ENCODE data around the gene CDHR2.
A peak's percentile ranks its signal among the peaks of the same experiment; 100 is the strongest.

The CDHR2 gene

DNA sequence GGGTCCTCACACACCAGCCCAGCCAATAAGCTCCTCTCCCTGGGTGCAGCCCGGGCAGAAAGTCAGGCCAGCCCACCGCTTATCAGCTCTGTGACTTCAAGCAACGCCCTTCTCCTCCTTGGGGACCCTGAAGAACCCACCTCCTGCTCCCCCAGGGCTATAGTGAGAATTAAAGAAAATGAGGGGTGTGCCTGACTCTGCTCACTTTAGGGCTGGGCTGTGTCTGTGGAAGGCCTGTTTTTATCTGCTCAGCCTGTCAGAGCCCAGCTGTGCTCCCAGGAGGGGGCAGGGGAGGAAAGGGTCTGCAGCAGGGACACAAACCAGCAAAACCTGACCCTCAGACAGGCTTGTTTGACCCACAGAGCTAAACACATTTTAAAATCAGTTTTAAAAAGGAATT lies 56.9 kb downstream of the CDHR2 start:
- no peaks in the 10 kb centered on the region for H3K27me3 ChIP-seq
- no peak overlapping the region for H3K4me3 ChIP-seq (ENCODE audit: low read depth, low read length)
- DNase-seq, result peak; percentile 54
- TF ChIP-seq, protein P1, sequence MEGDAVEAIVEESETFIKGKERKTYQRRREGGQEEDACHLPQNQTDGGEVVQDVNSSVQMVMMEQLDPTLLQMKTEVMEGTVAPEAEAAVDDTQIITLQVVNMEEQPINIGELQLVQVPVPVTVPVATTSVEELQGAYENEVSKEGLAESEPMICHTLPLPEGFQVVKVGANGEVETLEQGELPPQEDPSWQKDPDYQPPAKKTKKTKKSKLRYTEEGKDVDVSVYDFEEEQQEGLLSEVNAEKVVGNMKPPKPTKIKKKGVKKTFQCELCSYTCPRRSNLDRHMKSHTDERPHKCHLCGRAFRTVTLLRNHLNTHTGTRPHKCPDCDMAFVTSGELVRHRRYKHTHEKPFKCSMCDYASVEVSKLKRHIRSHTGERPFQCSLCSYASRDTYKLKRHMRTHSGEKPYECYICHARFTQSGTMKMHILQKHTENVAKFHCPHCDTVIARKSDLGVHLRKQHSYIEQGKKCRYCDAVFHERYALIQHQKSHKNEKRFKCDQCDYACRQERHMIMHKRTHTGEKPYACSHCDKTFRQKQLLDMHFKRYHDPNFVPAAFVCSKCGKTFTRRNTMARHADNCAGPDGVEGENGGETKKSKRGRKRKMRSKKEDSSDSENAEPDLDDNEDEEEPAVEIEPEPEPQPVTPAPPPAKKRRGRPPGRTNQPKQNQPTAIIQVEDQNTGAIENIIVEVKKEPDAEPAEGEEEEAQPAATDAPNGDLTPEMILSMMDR (IDR thresholded peaks at IDR 0.05; ENCODE audit: low read depth, low read length), result no peak
- H3K36me3 ChIP-seq, result no peaks in the 10 kb centered on the region
- H3K4me1 ChIP-seq, result peaks cover 11% of the 10 kb centered on the region
- H3K9me3 ChIP-seq, result no peaks in the 10 kb centered on the region

DNA sequence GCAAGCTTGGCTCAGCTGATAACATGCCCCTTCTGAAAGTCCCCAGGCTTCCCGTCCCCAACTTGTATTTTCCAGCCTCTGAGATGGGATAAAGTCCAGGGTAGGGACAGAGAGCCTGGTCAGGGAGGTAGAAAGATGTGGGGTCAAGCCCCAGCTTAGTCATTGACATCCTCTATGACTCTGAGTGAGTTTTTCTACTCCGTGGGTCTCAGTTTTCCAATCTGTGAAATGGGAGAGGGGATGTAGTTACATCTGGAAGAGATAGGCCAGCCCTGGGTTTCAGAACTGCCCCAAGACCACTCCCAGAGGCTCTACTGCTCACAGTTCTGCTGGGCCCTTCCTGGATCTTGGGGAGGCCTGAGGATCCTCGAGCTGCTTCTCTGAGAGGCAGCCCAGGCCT lies 57.7 kb downstream of the CDHR2 start:
- Histone ChIP-seq H3K9me3 (no peaks in the 10 kb centered on the region), H3K36me3 (no peaks in the 10 kb centered on the region), H3K4me1 (peaks cover 11% of the 10 kb centered on the region), H3K27me3 (no peaks in the 10 kb centered on the region), H3K4me3 (ENCODE audit: low read depth, low read length) (no peak overlapping the region)
- DNase-seq, result no peak
- TF ChIP-seq, protein P1 (IDR thresholded peaks at IDR 0.05; ENCODE audit: low read depth, low read length), result no peak

DNA sequence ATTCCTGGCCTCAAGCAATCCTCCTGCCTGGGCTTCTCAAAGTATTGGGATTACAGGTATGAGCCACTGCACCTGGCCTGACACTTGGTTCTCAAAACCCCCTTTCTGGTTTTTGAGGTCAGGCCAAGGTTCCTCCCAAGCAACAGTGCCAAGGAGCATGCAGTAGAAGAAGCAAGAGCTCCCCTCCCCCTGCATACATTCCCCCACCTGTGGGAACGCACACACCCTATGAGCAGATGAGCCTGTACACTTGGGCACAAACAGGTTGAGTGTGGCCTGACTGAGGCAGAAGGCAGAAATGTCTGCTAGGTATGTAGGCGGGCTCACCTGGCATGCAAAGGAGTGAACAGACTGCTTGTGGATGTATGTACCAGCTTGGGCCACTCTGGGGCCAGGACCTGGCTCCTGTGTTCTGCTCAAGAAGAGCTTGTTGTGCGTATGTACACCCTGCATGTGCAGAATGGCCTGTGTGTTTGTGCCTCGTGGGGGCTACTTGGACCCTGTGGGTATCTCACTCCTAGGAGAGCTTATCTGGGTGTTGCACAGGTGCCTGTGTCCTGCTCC lies 59.1 kb downstream of the CDHR2 start:
- Histone ChIP-seq H3K4me3 (ENCODE audit: low read depth, low read length) (no peak overlapping the region), H3K4me1 (peaks cover 11% of the 10 kb centered on the region), H3K27me3 (no peaks in the 10 kb centered on the region), H3K36me3 (no peaks in the 10 kb centered on the region), H3K9me3 (no peaks in the 10 kb centered on the region)
- DNase-seq, result no peak
- TF ChIP-seq, protein P1 (IDR thresholded peaks at IDR 0.05; ENCODE audit: low read depth, low read length), result no peak

DNA sequence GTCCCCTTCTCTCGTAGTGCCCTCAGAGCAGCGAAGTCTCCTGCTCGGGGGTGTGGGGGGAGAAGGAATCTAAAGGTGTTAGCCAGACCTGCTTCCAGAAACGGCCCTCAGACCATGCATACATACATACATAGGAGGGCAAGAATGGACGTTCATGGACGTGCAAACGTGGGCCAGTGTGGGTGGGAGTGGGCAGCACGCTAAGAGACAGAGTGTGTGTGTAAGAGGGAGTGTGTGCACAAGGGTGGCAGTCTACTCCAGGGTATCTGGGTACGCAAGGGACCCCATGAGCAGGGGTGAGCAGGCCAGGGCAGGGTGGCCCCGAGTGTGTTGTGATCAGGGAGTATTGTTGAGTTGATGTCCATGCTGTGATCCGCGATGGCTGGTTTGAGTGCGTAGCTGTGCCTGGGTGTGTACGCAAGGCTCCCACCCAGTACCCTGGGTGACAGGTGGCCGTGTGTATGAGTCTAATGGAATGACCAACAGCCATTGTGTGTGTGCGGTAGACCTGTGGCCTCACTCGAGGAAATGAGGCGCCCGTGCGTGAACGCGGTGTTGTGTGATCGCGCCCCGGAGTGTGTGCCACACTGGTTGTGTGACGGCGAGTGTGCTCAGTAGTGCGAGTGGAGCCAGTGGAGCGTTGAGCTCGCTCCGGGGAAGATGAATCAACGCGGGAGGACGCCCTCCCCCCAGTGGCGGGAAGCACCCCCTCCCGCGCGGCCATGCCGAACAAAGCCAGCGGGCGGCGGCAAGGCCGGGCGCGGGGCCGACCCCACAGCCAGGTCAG lies 60.0 kb downstream of the CDHR2 start:
- Histone ChIP-seq H3K4me3 (ENCODE audit: low read depth, low read length) (peak overlapping the region; percentile 77), H3K36me3 (no peaks in the 10 kb centered on the region), H3K9me3 (no peaks in the 10 kb centered on the region), H3K4me1 (peaks cover 17% of the 10 kb centered on the region), H3K27me3 (no peaks in the 10 kb centered on the region)
- DNase-seq, result peak; percentile 62
- TF ChIP-seq, protein P1 (IDR thresholded peaks at IDR 0.05; ENCODE audit: low read depth, low read length), result no peak

DNA sequence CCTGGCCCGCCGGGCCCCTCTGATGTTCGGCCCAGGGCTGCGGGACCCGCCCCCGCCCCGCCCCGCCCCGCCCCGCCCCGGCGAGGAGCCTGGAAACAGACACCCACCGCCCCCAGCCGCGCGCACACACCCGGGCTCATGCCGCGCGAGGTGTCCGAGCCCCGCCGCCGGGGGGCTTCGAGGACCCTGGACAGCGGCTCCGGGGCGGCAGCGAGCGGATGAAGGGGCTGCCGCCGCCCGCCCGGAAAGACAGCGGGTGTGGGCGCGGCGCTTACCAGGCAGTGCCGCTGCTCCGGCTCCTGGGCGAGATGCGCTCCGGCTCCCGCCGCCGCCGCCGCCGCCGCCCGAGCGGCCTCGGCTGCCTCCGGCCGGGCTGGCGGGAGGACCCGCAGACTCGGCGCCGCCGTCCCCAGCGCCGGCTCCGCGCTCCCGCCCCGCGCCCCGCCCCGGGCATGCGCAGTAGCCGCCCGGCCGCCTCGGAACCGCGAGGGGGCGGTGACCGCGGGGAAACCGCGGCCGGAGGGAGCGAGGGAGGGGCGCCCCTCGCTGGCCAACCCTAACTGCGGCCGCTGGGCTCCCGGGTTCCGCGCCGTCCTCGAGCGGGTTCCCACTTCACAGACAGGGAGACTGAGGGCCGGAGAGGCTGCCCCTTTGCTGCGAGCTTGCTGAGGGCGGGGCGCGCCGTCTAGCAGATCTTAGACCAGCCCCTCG lies 60.7 kb downstream of the CDHR2 start, which contains the start of gene GPRIN1:
GPRIN1 (minus strand) TSS at position 433 of the 711 bp plus-strand sequence. CDS start 10,322 bp downstream, outside the sequence.
- peak; percentile 86 for DNase-seq
- Histone ChIP-seq H3K27me3 (no peaks in the 10 kb centered on the region), H3K4me3 (ENCODE audit: low read depth, low read length) (peak within 1 kb of the TSS; percentile 77)

More for the DNA sequence above, 60.7 kb downstream of the CDHR2 start, which contains the start of gene GPRIN1:
- Histone ChIP-seq H3K4me1 (peaks cover 19% of the 10 kb centered on the region), H3K9me3 (no peaks in the 10 kb centered on the region), H3K36me3 (no peaks in the 10 kb centered on the region)
- TF ChIP-seq, protein P1 (IDR thresholded peaks at IDR 0.05; ENCODE audit: low read depth, low read length), result peak; percentile 37

All from BE2C (cell line).